ENCODE measurements around the gene AGO3.

- TF ChIP-seq CTCF (IDR thresholded peaks at IDR 0.05; ENCODE audit: insufficient read depth, low read depth, low read length) (no peak), EZH2 (IDR thresholded peaks at IDR 0.05; ENCODE audit: insufficient read depth, low read length) (no peak)
These were observed 177.4 kb downstream of the AGO3 start for GRCh38 chr1:36108314-36108713.

Data from astrocyte (in vitro differentiated cells and primary cell).